GM21576 (cell line): ENCODE measurements around the gene PRB2.
"Not testable (repeated sequence)": the region's sequence is repeated elsewhere in the genome, so short reads cannot be mapped to it uniquely, and the experiment has no call there.

Experiments used
- ATAC-seq: cut with Tn5 transposase; IDR thresholded peaks from one replicate; pipeline ENCODE4 v1.9.1; 2021; ENCODE audit warnings: mild to moderate bottlenecking, moderate library complexity; ENCODE audit not compliant: unreplicated experiment

Gene PRB2

DNA sequence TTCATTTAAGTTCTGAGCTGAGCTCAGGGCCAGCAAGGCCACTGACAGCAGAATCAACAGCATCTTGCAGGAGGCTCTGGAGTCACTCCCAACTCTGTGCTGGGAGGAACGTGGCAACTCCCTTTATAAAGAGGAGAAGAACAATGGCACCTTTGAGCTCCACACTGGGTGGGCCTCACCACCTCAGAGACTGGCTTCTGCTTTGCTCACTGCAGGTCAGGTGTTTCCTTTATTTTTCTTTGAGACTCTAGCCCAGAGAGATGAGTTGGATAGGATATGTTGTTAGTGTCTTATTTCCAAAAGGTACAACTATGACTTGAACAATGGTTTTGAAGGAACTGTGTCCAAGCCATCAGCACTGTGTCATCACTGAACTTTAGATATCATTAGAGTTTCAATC lies at the start of gene PRB2:
TSS of gene PRB2 (minus strand) at position 101 of the 400 bp plus-strand sequence. CDS start at position 63, 38 bp downstream.
- not testable (repeated sequence) for ATAC-seq

- ATAC-seq, result no peak
Measured at GRCh38 chr12:11437966-11438365, 42.6 kb upstream of the PRB2 start.

DNA sequence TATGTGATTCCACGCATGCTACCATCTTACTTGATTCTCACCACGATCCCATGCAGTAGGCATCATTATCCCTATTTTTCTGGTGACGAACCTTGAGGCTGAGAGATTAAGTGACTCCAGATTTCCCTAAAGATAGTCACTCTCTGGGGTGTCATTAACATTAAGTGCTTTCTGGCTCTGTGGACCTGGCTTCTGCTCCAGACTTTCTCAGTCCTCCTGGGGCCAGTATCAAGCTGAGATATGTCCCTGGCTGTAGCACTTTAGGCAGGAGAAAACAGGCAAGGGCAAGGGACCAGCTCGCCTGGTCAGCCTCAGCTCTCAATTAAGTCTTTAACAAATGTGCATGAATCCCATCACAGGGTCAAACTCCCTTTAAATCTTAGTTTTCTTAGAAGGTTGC lies 38.3 kb upstream of the PRB2 start:
- ATAC-seq, result no peak

GRCh38 chr12:11431486-11431885 lies 36.1 kb upstream of the PRB2 start:
- no peak for ATAC-seq

GRCh38 chr12:11427341-11427740 lies 32.0 kb upstream of the PRB2 start:
- no peak for ATAC-seq

- ATAC-seq, result no peak
Measured at GRCh38 chr12:11412731-11413130, 17.4 kb upstream of the PRB2 start.

DNA sequence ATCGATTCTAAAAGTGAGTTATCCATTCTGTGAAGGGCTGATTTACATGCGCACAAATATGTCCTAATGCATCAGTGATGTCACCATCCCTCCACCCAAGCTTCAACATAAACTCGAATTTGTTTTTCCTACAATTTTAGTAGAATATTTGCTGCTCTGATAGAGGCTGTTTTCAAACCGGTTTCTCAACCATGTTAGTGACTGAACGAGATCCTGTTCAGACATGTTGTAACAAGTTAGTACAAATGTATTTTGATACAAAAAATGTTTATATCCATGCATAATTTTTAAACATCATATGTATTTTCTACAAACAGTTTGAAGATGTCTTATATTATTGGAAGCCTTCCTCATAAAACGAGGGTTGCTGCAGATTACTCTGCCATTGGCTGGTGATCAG lies 12.7 kb upstream of the PRB2 start:
- ATAC-seq, result no peak

DNA sequence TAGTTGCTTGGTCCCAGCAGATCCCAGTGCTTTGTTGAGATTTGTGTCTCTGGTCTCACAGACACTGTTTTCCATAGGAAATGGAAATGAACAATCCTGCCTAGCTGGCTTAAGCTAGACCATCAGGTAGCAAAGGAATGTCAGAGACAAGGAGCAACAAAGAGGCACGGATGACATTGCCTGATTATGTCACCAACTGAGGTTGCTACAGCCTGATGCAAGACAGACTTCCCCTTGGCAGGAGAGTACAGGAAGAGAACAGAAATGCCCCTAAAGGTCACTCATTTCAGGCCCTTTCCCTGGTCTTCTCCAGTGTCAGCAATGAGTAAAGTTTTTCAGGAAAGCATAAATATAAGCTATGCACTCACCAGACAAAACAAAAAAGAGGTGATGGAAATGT lies 2.0 kb upstream of the PRB2 start:
- no peak for ATAC-seq

GRCh38 chr12:11391456-11391855 lies 3.9 kb downstream of the PRB2 start:
- not testable (repeated sequence) for ATAC-seq

GRCh38 chr12:11377420-11377819 lies 17.9 kb downstream of the PRB2 start:
- ATAC-seq, result not testable (repeated sequence)

GRCh38 chr12:11361151-11361550 lies 34.2 kb downstream of the PRB2 start:
- no peak for ATAC-seq

DNA sequence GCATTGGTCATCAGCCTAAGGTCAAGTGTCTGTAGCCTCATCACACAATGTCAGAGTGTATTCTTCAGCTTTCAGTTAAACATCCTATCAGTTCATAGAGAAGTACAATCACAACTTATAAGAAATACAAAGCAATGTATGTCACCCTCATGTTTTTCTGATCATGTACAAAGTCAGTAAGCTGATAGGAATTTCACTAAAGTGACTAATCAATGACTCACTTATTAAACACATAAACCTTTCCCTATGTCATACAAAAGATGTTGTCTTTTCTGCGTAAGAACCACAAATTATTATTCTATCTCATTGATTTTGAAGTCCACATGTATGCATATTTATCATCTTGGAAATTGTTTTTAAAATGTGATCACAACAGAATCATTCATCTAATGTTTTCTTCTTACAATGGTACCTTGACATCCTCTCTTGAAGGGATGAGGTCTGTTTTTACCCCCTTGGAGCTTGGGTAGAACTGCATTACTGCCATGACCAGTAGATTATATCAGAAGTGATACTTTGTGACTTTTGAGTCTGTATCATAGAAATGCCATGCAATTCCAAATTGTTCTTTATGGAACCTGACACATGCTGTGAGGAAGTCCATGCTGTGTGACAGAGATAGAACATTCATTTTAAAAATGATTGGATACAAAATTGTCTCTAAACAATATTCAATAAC lies 35.0 kb downstream of the PRB2 start:
- not testable (repeated sequence) for ATAC-seq

DNA sequence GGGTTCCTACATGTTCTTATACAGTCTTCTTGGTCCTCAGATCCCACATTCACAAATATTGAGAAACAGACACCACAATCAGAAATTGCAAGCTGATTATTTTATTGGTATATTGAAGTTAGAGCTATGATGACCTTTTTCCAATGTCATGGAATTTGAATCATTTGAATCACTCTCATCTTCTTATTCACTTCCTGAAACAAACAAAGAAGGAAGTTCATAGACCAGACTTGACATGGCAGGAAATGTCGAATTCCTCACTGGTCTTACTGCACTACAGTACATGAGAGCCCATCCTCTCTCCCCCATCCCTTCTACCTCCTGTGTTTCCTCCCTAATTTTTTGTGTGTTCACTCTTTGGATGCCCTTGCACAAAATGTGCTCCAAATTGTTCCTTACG lies 43.6 kb downstream of the PRB2 start:
- not testable (repeated sequence) for ATAC-seq

DNA sequence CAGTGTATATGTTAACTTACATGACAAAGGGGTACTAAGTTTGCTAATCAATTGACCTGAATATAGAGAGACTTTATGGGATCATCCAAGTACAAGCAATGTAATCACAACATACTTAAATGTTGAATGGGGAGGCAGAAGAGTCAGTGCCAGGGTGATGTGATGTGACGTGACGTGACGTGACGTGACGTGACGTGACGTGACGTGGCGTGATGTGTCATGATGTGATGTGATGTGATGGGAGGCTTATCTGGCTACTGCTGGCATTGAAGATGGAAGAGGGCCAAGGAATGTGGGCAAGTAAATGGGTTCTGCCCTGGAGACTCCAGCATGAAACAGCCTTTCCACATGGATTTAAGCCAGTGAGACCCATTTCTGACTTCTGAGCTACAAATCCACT lies 46.9 kb downstream of the PRB2 start:
- no peak for ATAC-seq

DNA sequence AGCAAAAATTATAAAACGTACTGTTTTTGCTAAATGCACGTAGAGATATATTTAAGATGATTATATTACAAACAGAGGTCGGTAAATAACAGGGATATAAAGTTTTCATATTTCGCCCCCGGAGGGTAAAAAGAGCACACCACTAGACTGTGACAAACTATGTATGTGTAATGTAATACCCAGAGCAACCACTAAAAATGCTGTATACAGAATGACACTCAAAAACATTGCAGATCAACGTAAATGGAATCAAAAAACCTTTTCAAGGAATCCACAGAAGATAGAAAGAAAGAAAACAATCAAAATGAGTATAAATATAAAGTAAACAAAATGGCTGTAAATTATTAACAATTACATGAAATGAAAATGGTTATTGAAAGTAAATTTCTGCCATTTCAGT lies 47.6 kb downstream of the PRB2 start:
- no peak for ATAC-seq

DNA sequence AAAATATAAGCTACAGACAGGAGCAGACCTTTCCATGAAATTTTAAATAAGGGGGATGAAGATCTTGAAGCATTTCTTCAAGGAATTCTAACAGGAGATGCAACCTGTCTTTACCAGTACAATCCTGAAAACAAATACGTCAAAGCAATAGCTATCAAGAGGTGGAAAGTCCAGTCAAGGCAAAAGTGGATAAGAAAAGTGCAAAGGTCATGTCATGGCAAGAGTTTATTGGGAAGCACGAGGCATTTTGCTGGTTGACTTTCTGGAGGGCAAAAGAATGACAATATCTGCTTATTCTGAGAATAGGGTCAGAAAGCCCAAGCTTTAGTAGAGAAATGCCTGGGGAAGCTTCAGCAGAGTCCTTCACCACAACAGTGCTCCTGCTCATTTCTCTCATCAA lies 50.9 kb downstream of the PRB2 start:
- no peak for ATAC-seq
